CD14-positive monocyte (primary cell): ENCODE results near the gene SLC14A1. TPM values are rescaled to one million over a fixed set of nuclear protein-coding genes. Genes with fewer than 3 reads are reported as not detected.
A peak's percentile ranks its signal among the peaks of the same experiment; 100 is the strongest.

Experiments used
- DNase-seq, 3 donors: peaks; one replicate each; pipeline ENCODE4 v3.0.0-alpha.2; 2011 to 2022
- H2AFZ ChIP-seq: 2 replicates; pipeline ENCODE4 v1.6.0; 2012; ENCODE audit warnings: mild to moderate bottlenecking, low read depth, low read length, inconsistent platforms; ENCODE audit not compliant: insufficient read depth, poor library complexity, severe bottlenecking
- H3K27ac ChIP-seq, 2 donors: 1 replicate in 1 of 2; 2 replicates in 1 of 2; pipeline ENCODE4 v1.5.1; 2012 to 2013; ENCODE audit warnings: low read length in 2 of 2, control low read depth in 1 of 2, inconsistent platforms in 1 of 2, low read depth in 1 of 2, mild to moderate bottlenecking in 1 of 2
- H3K27me3 ChIP-seq, 2 donors: one replicate each; pipeline versions ENCODE4 v1.6.0 to v1.6.1; 2011 to 2013; ENCODE audit warnings: low read length in 2 of 2; ENCODE audit not compliant: control insufficient read depth in 2 of 2, insufficient read depth in 2 of 2
- H3K36me3 ChIP-seq, 2 donors: replicated peaks in 1 of 2; 1 replicate in 1 of 2; 2 replicates in 1 of 2; pipeline versions ENCODE4 v1.5.1 to v1.6.1; 2012 to 2013; ENCODE audit warnings: low read length in 2 of 2, control low read depth in 1 of 2, inconsistent platforms in 1 of 2, mild to moderate bottlenecking in 1 of 2; ENCODE audit not compliant: insufficient read depth in 2 of 2, control insufficient read depth in 1 of 2
- H3K4me1 ChIP-seq, 2 donors: 1 replicate in 1 of 2; 2 replicates in 1 of 2; pipeline versions ENCODE4 v1.5.1 to v1.6.1; 2012 to 2013; ENCODE audit warnings: low read length in 2 of 2, control low read depth in 1 of 2, inconsistent platforms in 1 of 2, mild to moderate bottlenecking in 1 of 2, moderate library complexity in 1 of 2; ENCODE audit not compliant: insufficient read depth in 2 of 2, control insufficient read depth in 1 of 2
- H3K4me2 ChIP-seq: replicated peaks from 2 replicates; pipeline ENCODE3; 2012; ENCODE audit warnings: low read length, moderate library complexity, mild to moderate bottlenecking; ENCODE audit not compliant: poor library complexity, severe bottlenecking; ENCODE audit errors: extremely low read depth
- H3K4me3 ChIP-seq, 3 experiments: fragments of 200-600 bp in 1 of 3; sonication (generic) in 1 of 3; replicated peaks in 1 of 3; 1 replicate in 2 of 3; 2 replicates in 1 of 3; pipeline ENCODE4 v1.5.1; 2011 to 2013; ENCODE audit warnings: low read length in 3 of 3, mild to moderate bottlenecking in 3 of 3, control low read depth in 2 of 3, low read depth in 2 of 3, inconsistent platforms in 1 of 3, moderate library complexity in 1 of 3
- H3K79me2 ChIP-seq: 2 replicates; pipeline ENCODE4 v1.6.0; 2012; ENCODE audit warnings: mild to moderate bottlenecking, control low read depth, inconsistent platforms, low read length, moderate library complexity; ENCODE audit not compliant: insufficient read depth
- H3K9ac ChIP-seq: 2 replicates; pipeline ENCODE4 v1.6.0; 2017; ENCODE audit warnings: low read length, mild to moderate bottlenecking; ENCODE audit not compliant: insufficient read depth, poor library complexity, severe bottlenecking
- H3K9me3 ChIP-seq, 2 donors: replicated peaks in 1 of 2; 1 replicate in 1 of 2; 2 replicates in 1 of 2; pipeline versions ENCODE4 v1.5.1 to v1.6.1; 2012 to 2013; ENCODE audit warnings: low read length in 2 of 2, control low read depth in 1 of 2; ENCODE audit not compliant: control insufficient read depth in 1 of 2, insufficient read depth in 1 of 2
- H4K20me1 ChIP-seq: 2 replicates; pipeline ENCODE4 v1.6.0; 2012; ENCODE audit warnings: mild to moderate bottlenecking, low read length, control low read depth, moderate library complexity; ENCODE audit not compliant: insufficient read depth
- H3K27ac Mint-ChIP-seq, 7 donors: one replicate each; pipeline ENCODE4 v1.8.0; 2020; ENCODE audit warnings: mild to moderate bottlenecking in 7 of 7, mixed read lengths in 7 of 7, moderate library complexity in 6 of 7, inconsistent platforms in 2 of 7
- H3K27me3 Mint-ChIP-seq, 3 donors: one replicate each; pipeline ENCODE4 v1.8.0; 2021 to 2022; ENCODE audit warnings: low read depth in 3 of 3, mild to moderate bottlenecking in 3 of 3, mixed read lengths in 3 of 3, moderate library complexity in 3 of 3, inconsistent platforms in 1 of 3
- H3K36me3 Mint-ChIP-seq, 2 donors: one replicate each; pipeline ENCODE4 v1.8.0; 2020; ENCODE audit warnings: mixed read lengths in 2 of 2, inconsistent platforms in 1 of 2, mild to moderate bottlenecking in 1 of 2
- H3K4me1 Mint-ChIP-seq: one replicate; pipeline ENCODE4 v1.8.0; 2020; ENCODE audit warnings: mild to moderate bottlenecking, mixed read lengths
- H3K4me3 Mint-ChIP-seq, 2 donors: one replicate each; pipeline ENCODE4 v1.8.0; 2020; ENCODE audit warnings: mild to moderate bottlenecking in 2 of 2, mixed read lengths in 2 of 2, moderate library complexity in 1 of 2
- H3K9me3 Mint-ChIP-seq, 7 donors: one replicate each; pipeline ENCODE4 v1.8.0; 2020 to 2022; ENCODE audit warnings: mixed read lengths in 7 of 7, mild to moderate bottlenecking in 6 of 7, moderate library complexity in 6 of 7, inconsistent platforms in 2 of 7
- CTCF ChIP-seq: fragments of 200-600 bp; IDR thresholded peaks from one replicate; pipeline ENCODE4 v1.8.0; 2022; ENCODE audit warnings: antibody characterized with exemption, mild to moderate bottlenecking
- WGBS: methylation state at CpG from one replicate; pipeline ENCODE4 v1.1.5; 2013; ENCODE audit warnings: missing lambda C conversion rate; ENCODE audit not compliant: insufficient coverage; 5-methylcytosine and 5-hydroxymethylcytosine counted together
- intact Hi-C, 2 donors: fragments of 100-400 bp; cut with micrococcal nuclease; formaldehyde crosslinking; loops; one replicate each; pipeline versions ENCODE4 v1.15.0 to v1.15.1; 2023
- polyA plus RNA-seq, 3 donors: library from polyadenylated mRNA; depleted of rRNA in 1 of 3; unstranded in 2 of 3; stranded (reverse) in 1 of 3; fragments of 300-500 nt in 2 of 3; fragments of >200 nt in 1 of 3; fragmentation: Illumina TruSeq in 2 of 3; gene quantifications; 1 replicate in 2 of 3; 2 replicates in 1 of 3; pipeline ENCODE4 v1.2.3, GENCODE V29; 2012 to 2021

SLC14A1 gene
- polyA plus RNA-seq, 3 donors = not detected

GRCh38 chr18:45688833-45689232 lies 35.1 kb upstream of the SLC14A1 start:
- H3K36me3 ChIP-seq = no peaks in the 10 kb centered on the region
- no peaks in the 10 kb centered on the region for H3K9me3 ChIP-seq
- H3K27ac ChIP-seq = peak overlapping the region in 1 of 2 donors; percentile 77
- Mint-ChIP-seq H3K4me1 (peaks cover 48% of the 10 kb centered on the region), H3K27me3 (peaks cover 0 to 1% (median 0%) of the 10 kb centered on the region in 3 donors), H3K9me3 (peaks cover 1 to 5% (median 2%) of the 10 kb centered on the region in 7 donors), H3K4me3 (no peak overlapping the region), H3K27ac (peak overlapping the region in 6 of 7 donors; percentile 26 to 94 (median 60)), H3K36me3 (peaks cover 0 to 1% of the 10 kb centered on the region in 2 donors)
- H3K9ac ChIP-seq = no peak overlapping the region
- no peaks in the 10 kb centered on the region for H4K20me1 ChIP-seq
- H3K4me2 ChIP-seq = no peak overlapping the region
- 77% methylated on average over 2 of the region's 4 CpGs for WGBS
- DNase-seq = peak in 1 of 3 donors; percentile 7
- H3K27me3 ChIP-seq = no peaks in the 10 kb centered on the region
- H3K4me1 ChIP-seq = peaks cover 31 to 47% of the 10 kb centered on the region in 2 donors
- no peak overlapping the region for H3K4me3 ChIP-seq
- H2AFZ ChIP-seq = peak overlapping the region; percentile 80
- intact Hi-C loops = no loop called here
- no peak for TF ChIP-seq CTCF
- no peaks in the 10 kb centered on the region for H3K79me2 ChIP-seq

- Histone ChIP-seq H3K9ac (no peak overlapping the region), H4K20me1 (no peaks in the 10 kb centered on the region), H3K4me2 (no peak overlapping the region), H3K4me1 (peaks cover 27 to 41% of the 10 kb centered on the region in 2 donors), H3K9me3 (peaks cover 0 to 5% of the 10 kb centered on the region in 2 donors), H3K36me3 (no peaks in the 10 kb centered on the region), H3K27ac (peak overlapping the region in 1 of 2 donors; percentile 77), H3K4me3 (no peak overlapping the region), H3K27me3 (no peaks in the 10 kb centered on the region), H3K79me2 (no peaks in the 10 kb centered on the region), H2AFZ (no peak overlapping the region)
- H3K4me3 Mint-ChIP-seq = no peak overlapping the region
- no peak for TF ChIP-seq CTCF
- H3K9me3 Mint-ChIP-seq = peaks cover 7 to 11% (median 7%) of the 10 kb centered on the region in 7 donors
- peaks cover 0 to 1% (median 0%) of the 10 kb centered on the region in 3 donors for H3K27me3 Mint-ChIP-seq
- H3K36me3 Mint-ChIP-seq = peaks cover 0 to 3% of the 10 kb centered on the region in 2 donors
- H3K4me1 Mint-ChIP-seq = peaks cover 44% of the 10 kb centered on the region
- WGBS = 88% methylated on average over 1 of the region's 4 CpGs
- no peak for DNase-seq
- H3K27ac Mint-ChIP-seq = no peak overlapping the region
- intact Hi-C loops = no loop called here
Measured at GRCh38 chr18:45689396-45689795, 34.6 kb upstream of the SLC14A1 start.
